GM12872 (cell line): Measurements from ENCODE around the gene FRMD4B.

Experiments
- CTCF ChIP-seq: IDR thresholded peaks from 3 replicates; pipeline ENCODE4 v1.5.1; 2011; ENCODE audit warnings: low read depth, mild to moderate bottlenecking, low read length, moderate library complexity; ENCODE audit not compliant: insufficient read depth

The FRMD4B gene

GRCh38 chr3:69292185-69292584 is 93.7 kb downstream of the FRMD4B start:
- no peak for TF ChIP-seq CTCF

GRCh38 chr3:69290430-69290829 is 95.5 kb downstream of the FRMD4B start:
- TF ChIP-seq CTCF = no peak

DNA sequence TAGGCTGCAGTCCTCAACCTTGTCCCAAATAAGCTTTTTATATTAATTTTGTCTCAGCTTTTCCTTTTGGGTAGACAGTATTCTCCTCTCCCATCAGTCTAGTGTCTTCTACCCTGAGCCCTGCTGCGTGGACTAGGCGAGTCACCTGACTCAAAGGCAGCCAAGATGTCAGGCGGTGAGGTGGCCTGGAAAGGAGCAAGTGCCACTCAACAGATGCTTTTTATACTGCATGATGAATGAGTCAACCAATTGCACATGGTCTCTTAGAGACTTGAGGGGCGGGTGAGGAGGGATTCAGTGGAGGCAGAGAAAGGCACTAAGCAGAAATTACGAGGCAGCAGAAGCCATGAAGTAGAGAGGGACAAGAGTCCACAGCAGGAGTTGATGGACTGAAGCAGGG is 95.9 kb downstream of the FRMD4B start:
- TF ChIP-seq CTCF = no peak

DNA sequence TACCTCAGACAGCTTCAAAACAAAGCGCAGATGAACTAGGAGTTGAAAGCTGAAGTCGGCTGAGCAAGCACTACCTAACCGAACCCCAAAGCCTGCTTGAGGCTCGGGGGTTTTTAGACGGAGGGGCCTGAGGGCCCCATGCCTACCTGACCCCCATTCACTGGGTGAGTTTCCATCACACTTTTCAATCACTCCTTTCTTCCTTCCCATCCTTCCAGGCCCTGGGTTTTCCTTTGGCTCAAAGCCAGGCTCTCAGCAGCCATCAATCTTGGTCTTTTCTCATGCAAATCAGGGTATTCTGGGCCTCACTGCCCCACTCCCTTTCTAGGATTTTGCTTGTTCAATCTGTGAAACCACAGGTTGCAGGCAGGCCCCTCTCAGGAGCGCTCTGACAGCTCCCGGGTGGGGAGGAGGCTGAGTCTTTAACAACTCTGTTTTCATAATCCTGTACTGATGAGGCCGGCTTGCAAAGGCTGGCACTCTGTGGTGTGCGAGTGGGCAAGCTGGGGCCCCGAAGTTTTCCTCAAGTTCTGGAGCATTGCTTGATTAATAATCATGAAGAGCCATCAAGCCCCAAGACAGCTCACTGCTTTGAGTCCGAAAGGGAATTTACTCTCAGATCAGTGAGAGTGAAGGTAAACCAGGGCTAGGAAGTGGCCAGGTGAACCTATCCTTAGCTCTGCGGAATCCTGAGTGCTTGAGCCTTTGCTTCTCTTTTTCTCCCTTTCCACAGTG is 97.6 kb downstream of the FRMD4B start:
- TF ChIP-seq CTCF = no peak

DNA sequence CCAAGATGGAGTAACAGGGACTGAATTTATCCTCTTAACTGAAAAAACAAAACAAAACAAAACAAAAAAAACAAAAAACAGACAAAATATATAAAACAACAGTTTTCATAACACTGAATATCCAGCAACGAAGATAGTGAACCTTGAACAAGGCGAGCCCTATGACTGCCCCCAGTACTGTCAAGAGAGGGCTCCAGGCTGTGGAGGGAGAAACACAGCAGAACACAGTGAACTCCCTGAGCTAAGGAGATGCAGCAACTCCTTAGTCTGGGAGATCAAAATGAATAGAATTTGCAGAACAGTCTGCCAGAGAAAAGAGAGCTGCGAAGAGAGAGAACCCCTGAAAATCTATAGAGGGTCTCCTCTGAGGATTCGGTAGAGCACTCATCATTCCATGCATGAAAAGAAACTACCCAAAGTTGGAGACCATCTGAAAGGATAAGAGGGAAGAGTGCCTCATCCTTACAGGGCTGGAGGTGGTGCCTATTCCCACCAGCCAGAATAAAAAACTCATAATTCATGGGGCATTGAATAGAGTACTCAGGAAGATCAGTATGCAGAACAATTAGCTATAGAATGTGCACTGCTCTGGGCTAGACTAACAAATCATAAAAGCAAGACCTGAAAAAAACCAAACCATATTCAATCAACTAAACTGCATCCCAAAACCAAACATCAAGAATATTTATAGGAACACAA is 101.8 kb downstream of the FRMD4B start:
- no peak for TF ChIP-seq CTCF

- no peak for TF ChIP-seq CTCF
Measured at GRCh38 chr3:69283496-69283895, 102.4 kb downstream of the FRMD4B start.

- no peak for TF ChIP-seq CTCF
Measured at GRCh38 chr3:69282181-69282580, 103.7 kb downstream of the FRMD4B start.
